Muscle of arm (tissue), 12 donors: ENCODE results near the gene VWA5B1. TPM values are rescaled to one million over a fixed set of nuclear protein-coding genes. Genes with fewer than 3 reads are reported as not detected.

Experiments used
- DNase-seq: peaks from one replicate; pipeline ENCODE4 v3.0.0-alpha.2; 2013
- polyA plus RNA-seq, 12 donors: library from polyadenylated mRNA; unstranded; fragments of 120-200 nt; gene quantifications; one replicate each; pipeline ENCODE4 v1.2.1, GENCODE V29; 2013; ENCODE audit not compliant: insufficient read length in 12 of 12

VWA5B1 gene
- polyA plus RNA-seq, 12 donors = 0.05 to 0.44 (median 0.16) TPM; not detected in 2

DNA sequence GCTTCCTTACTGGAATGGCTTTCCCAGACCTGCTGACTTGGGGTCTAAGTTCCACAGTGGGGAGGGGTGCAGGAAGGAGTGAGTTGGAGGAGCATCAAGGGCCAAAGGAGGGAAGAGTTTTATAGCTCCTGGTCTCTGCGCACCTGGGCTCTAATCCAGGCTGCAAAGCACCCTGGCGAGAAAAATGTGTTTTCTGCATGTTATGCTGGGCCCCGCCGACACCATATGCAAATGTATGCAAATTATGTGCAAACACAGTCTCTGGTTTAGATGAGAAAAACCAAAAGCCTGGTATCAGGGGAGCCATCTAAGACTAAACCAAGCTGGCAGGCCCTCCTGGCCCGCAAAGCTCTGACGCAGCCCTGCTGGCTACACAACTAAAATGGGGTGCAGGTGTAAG lies 95.0 kb downstream of the VWA5B1 start:
- DNase-seq = no peak

DNA sequence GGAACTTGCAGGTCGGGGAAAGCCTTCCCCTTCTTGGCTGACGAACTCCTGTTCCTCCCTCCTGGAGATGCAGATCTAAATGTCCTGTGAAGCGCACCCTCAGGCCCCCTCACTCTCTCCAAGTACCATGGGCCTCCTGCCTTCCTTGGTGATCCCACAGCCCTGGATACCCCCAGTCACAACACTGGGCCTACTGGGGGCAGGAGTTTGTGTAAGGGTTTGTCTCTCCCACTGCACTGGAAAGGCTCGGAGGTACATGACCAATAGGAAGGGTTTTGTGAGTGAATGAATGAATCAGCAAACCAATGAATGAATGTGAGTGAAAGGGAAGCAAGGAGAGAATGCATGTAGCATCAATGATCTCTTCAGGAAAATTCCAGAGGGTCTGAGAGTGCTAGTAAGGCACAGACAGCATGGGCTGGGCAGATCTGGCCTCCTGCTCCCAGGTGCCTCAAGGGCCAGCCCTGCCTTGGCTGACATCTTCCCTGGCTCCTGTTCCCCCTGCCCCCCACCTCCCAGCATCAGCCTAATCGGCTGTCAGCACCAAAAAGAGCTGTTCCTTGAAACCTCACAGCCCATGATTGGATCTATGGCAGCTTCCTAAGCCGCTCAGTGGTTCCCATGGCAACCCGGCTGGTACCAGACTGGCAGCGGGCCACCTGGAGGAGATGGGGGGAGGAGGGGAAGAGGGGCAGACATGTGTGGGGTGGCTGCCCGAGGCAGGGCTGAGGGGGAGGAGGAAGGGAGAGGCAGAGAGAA lies 95.8 kb downstream of the VWA5B1 start:
- no peak for DNase-seq

DNA sequence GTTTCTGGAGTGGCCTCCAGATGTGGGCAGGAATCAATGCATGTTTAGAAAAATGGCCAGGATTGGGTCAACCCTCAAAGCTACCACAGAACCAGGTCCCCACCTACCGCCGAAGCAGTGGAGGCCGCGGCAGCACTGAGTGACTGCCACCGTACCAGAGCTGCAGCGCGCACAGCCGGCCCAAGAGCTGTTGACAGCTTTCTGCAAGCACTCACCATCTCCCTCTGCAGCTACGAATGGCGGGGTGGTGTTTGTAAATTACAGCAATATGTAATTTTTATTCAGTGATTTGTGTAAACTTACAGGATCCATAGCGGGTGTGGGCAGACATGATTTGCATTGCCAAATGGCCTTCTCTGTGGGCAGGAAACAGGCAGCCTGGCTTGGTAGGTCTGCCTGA lies 98.9 kb downstream of the VWA5B1 start:
- no peak for DNase-seq

DNA sequence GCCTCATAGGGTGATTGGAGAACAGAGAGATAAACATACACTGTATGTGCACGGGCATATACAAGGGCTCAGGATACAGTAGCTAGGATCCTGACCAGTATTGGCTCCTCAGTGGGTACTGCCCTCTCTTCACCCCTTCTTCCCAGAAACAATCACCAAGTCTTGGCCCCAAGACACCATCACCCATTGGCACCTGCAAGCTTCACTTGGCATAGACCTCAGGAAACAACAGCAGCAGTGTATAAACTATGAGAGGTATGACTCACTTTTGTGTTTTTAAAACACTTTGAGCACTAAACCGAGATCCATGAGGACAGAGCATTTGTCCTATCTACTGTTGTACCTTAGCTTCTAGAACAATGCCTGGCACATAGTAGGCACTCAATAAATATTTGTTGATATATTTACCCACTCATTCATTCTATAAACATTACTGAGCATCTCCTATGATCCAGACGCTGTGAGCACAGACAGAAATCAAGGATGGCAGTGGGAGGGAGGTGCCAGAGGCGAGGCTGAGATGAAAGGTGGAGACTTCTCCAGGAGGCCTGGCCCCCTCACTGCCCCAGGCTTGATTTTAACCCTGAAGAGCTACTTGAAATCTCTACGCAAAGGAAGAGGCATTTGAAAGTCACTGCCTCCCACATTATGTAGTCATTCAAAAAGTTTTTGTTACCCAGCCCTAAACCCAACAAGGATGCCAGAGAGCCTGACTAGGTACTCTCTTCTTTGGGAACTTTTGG lies 100.1 kb downstream of the VWA5B1 start:
- DNase-seq = no peak

DNA sequence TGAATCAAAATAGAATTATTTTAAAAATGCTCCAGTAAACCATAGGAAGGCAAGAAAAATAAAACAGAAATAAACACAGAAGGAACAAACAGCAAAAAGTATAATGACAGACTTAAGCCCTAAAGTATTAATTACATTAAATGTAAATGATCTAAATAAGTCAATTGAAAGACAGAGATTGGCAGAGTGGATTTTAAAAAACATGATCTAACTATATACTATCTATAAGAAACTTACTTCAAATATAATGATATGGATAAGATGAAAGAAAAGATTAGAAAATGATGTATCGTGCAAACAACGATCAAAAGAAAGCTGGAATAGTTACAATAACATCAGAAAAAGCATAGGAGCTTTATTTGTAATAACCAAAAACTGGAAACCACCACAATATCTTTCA lies 104.6 kb downstream of the VWA5B1 start:
- DNase-seq = no peak

DNA sequence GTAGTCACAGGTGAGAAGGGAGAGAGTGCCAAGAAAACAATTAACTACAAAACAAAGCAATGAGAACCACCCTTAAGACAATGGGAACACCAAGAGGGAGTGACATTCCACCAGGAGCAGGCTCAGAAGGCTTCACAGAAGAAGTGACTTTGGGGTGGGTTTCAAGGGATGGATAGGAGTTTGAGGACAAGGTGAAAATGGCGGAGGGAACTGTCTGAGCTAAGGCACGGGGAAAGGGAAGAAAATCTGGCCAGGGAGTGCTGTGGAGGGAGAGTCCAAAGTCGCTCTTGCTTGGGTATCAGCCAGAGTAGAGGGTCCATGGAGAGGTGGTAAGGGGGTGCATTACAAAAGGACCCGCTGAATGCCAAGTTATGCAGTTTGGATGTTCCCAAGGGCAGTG lies 108.1 kb downstream of the VWA5B1 start:
- DNase-seq = no peak

DNA sequence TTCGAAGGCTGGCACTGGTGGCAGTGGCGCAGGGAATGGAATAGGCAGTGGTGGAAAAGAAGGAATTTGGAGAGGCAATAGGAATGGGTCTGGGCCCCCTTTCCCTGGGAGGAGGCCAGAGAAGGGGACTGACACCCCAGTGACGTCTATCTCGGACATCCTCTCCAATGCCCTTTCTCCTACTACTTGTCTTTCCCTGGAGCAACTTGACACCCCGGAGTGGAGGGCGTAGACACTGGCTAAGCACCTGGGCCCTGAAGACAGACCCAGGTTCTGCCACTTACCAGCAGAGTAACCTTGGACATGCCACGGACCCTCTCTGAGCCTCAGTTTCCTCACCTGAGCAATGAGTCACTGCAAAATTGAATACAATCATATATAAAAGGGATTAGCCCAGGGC lies 108.5 kb downstream of the VWA5B1 start:
- DNase-seq = no peak

DNA sequence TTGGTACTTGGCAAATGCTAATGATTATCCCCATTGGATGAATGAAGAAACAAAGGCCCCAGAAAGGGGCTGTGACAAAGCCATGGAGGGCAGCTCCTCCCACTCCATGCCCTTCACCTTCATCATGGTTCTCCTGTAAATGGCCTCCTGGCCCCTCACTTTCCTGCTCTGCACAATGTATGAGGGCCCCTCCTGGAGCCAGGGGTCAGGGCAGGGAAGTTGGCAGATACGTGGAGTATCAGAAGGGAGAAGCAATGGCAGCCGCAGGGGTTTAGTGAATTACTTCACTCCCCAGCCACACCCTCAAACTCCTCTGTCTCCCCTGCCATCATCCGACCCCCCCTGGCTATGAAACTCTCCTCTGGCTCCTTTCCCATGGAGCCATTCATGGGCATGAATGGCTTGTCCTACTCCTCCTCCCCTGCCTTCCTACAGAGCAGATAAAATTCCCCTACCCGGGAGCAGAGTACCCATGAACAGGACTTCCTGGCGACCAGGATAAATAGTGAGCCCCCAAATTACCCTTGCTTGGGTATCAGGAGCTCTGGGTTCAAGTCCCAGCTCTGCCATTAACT lies 109.0 kb downstream of the VWA5B1 start:
- DNase-seq = no peak

DNA sequence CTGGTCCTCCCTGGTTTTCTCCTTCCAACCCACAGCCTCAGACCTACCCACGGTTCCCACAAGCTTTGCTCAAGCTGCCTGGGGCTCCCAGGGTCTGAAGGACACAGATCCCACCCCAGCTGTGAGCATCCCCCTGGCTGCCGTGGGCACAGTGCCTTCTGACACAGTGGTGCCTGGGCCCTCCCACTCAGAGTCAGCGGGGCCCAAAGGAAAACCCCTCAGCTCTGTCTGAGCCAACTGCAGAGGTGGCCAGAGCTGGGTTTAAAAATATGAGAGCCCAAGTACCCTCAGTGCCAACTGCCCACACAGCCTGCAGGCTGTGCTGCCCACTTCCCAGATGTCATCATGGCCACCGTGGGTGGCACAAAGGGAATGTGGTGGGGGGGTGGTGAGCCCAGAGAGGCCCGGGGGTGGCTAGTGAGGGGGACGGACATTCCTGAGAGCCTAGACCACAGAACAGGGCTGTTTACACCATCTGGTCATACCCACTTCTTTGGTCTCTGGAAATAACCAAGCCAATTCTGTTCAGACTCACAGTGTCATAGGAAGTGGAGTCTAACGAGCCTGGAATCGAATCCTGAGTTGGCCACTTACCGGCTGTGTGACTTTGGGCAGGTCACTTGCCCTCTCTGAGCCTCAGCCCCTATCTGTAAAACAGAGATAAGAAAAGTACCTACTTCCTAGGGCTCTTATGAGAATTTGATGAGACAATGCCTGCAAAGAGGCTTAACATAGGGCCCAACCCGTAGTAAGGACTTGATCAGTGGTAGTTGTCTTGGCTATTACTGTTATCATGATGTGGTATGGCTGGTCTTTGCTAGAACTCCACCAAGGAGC lies 109.9 kb downstream of the VWA5B1 start:
- no peak for DNase-seq

DNA sequence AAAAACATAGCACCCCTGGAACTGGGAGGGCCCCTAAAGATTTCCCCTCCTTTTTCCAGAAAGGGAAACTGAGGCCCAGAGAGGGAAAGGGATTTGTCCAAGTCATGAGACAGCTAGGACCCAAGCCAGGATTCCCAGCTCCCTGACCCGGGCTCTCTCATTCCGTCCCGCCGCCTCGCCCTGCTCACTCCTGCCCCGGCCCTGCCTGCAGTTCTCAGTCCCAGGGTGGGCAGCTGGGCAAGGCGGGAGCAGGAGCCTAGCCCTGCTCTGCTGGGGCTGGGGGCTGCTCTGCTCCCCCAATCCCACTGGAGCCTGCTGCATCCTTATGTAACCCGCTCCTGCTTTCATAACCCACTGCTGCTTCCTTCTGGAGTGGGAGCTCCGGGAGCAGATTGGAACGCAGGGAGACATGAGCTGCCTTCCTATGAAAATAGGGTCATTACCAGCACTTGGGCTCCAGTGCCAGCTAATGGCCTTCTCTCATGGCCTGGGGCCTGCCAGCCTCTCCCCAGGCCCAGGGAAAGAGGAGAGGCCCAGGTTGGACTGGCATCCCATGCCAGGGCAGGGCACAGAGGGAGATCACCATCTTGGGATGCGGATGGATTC lies 110.8 kb downstream of the VWA5B1 start:
- no peak for DNase-seq

DNA sequence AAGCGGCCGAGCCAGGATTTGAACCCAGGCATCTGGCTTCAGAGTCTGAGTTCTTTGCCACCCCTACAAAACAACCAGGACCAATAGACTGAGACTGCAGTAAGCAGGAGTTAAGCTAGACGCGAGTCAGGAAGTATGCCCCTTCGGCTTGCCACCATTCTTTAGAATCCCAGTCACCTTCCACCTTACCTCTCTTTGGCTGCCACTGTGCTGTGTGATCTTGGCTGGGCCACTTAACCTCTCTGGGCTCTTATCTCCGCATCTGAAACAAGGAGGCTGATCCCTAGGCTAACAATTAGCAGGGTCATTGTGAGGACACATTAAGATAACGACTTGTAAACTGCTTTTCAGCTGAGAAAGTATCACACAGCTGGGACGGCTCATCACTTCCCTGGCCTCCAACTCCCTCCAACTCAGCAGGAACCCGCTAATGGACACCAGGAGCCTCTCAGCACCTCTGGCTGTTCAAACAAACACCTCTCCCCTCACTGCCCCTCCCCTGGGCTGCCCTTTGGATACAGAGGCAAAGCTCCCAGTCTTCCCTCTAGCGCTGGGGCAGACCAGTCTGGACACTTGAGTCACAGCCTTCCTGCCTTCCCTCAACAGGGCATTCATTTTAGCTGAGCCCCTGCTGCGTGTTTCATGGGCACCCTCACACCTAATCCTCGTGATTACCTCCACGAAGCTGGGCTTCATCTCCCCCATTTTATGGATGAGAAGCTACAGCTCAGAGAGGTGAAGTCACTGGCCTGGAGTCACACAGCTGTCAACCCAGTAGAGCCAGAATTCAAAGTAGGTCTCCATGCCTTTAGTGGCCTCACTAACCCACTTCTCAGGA lies 112.1 kb downstream of the VWA5B1 start:
- no peak for DNase-seq

DNA sequence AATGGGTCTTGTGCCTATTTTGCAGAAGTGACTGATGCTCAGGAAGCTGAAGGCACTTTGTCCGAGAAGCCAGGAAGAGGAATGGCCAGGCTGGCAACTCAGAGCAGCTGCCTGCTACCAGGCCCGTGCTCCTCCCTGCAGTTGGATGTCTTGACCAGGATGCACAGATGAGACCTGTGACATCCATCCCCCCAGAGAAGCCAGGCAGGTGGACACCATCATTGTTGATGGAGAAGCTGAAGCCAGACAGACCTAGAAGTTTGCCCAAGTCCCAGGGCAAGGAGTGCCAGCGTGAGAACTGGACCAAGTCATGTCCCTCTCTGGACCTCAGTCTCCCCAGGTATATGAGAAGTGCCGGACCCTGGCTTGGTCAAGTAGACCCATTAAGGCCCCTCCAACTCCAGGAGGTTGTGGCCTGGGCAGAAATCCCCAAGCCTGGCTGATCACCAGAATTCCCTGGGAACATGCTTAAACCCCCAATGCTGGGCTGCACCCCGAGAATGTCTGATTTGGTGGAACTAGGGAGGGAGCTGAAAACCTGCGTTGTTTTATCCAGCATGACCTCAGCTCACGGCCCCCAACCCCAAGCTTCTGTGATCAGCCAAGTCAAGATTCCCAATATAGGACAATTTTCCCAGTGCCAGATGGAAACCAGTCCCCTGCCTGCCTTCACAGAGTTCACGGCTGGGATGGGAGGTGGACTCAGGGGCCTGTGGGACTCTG lies 112.9 kb downstream of the VWA5B1 start:
- no peak for DNase-seq

DNA sequence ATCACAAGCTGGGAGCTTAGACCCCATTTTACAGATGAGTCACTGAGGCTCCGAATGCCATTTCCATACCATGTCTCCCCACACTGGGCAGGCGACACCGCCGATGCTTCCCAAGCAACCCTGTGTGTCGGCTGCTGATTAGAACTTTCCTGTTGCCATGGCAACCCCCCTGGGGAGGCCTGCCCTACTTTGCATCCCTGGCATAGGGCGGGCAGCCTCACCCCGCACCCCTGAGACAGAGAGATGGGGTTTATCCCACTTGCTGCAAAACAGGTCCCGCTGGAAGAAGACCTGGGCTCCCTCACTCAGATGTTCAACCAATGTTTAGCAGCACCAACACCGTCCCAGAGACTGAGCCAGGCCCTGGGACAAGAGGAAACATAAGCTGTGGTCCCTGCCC lies 113.8 kb downstream of the VWA5B1 start:
- no peak for DNase-seq

Other genes starting within 250 kb of the VWA5B1 start
- under 1 TPM in 7 of 12 donors, not detected in 5; 0.21 to 0.94 (median 0.34) TPM for gene PLA2G5, start 220.7 kb upstream of the VWA5B1 start, polyA plus RNA-seq
- under 1 TPM in 6 of 12 donors, not detected in 6; 0.04 to 0.84 (median 0.09) TPM for gene PLA2G2D, start 171.3 kb upstream of the VWA5B1 start, polyA plus RNA-seq
- not detected for gene PLA2G2F, start 151.6 kb upstream of the VWA5B1 start, polyA plus RNA-seq
- under 1 TPM in 10 of 12 donors, not detected in 2; 0.05 to 0.76 (median 0.23) TPM for gene UBXN10, start 104.8 kb upstream of the VWA5B1 start, polyA plus RNA-seq
- under 1 TPM in 3 of 12 donors, not detected in 9; 0.05 to 0.10 (median 0.06) TPM for gene PLA2G2C, start 104.4 kb upstream of the VWA5B1 start, polyA plus RNA-seq
- gene CAMK2N1, start 195.3 kb downstream of the VWA5B1 start, polyA plus RNA-seq = 10 to 100 TPM in 2 of 12 donors, 1 to 10 TPM in 9, not detected in 1; 4.8 to 40.8 (median 5.9) TPM
- gene MUL1, start 217.3 kb downstream of the VWA5B1 start, polyA plus RNA-seq = 10 to 100 TPM in 11 of 12 donors, not detected in 1; 14.3 to 22.1 (median 18.6) TPM